ENCODE measurements around the gene NFRKB.
A peak's percentile ranks its signal among the peaks of the same experiment; 100 is the strongest.

Gene NFRKB

DNA sequence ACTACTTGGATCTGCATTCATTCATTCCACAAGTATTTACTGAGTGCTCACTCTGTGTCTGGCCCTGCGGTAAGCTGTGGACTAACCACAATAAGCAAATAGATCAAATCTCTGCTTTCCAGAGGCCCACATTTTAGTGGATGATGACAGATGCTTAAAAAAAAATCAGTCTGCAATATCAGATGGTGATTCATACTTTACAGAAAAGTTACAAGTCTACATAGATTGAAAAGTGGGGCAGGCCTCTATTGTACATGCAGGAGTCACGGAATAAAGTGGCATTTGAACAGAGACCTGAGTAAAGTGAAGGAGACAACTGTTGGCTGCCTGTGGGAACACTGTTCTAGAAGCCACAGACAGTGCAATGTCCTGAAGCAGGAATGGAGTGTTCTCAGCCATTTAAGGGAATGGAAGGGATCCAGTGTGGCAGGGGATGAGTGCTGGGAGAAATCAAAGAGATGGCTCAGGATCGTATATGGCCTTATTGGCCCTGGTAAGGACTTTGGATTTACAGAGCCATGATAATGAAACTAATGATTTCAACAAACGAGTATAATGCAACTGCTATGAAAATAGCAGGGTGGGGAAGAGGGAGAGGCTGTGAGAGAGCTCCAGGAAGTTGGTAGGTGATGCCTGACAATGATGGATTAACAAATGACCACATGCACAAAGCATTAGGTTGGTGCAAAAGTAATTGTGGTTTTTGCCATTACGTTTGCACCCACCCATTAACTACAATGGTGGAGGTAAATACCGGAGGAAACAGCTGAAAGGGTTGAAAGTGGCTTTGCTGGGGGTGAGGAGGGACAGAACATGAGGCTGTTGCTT lies 48.7 kb downstream of the NFRKB start:
- DNase-seq (ENCODE audit: low read depth, low spot score), result peak; percentile 89

Data from astrocyte of the hippocampus (primary cell).